Embryonic facial prominence (tissue), 1 donor: ENCODE results near the gene GRK5.
"Not testable (repeated sequence)": the region's sequence is repeated elsewhere in the genome, so short reads cannot be mapped to it uniquely, and the experiment has no call there.

Experiments used
- DNase-seq: peaks from one replicate; pipeline ENCODE4 v3.0.0-alpha.2; 2016; ENCODE audit errors: extremely low spot score

GRK5 gene

DNA sequence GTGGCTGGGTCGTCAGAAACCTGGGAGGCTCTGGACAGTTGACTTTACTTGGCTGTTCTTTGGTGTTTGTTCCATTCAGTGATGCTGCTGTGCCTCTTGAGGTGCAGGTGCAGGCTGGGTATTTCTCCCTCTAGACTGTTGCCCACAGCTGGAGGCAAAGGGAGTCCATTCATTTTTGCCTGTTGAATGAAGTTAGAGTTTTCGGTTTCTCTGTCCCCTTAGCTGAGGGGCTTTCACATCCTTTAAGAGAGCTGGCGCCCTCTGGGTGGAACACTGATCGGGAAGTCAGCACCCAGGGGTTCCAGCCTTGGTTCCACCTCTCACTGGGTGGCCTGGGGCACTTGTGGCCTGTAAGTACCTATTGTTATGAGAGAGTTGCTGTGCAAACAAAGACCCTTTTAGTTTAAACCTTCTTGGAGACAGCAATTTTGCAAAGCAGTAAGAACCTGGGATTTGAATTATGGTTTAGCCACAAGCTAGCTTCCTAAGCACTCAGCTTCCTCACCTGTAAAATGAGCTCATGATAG is 67.2 kb downstream of the GRK5 start:
- DNase-seq: no peak

- no peak for DNase-seq
Measured at GRCh38 chr10:119275085-119275484, 67.7 kb downstream of the GRK5 start.

DNA sequence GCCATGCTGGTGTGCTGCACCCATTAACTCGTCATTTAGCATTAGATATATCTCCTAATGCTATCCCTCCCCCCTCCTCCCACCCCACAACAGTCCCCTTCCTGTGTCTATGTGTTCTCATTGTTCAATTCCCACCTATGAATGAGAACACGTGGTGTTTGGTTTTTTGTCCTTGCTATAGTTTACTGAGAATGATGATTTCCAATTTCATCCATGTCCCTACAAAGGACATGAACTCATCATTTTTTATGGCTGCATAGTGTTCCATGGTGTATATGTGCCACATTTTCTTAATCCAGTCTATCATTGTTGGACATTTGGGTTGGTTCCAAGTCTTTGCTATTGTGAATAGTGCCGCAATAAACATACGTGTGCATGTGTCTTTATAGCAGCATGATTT is 68.8 kb downstream of the GRK5 start:
- DNase-seq: not testable (repeated sequence)

GRCh38 chr10:119278126-119278709 is 70.8 kb downstream of the GRK5 start:
- DNase-seq: no peak

DNA sequence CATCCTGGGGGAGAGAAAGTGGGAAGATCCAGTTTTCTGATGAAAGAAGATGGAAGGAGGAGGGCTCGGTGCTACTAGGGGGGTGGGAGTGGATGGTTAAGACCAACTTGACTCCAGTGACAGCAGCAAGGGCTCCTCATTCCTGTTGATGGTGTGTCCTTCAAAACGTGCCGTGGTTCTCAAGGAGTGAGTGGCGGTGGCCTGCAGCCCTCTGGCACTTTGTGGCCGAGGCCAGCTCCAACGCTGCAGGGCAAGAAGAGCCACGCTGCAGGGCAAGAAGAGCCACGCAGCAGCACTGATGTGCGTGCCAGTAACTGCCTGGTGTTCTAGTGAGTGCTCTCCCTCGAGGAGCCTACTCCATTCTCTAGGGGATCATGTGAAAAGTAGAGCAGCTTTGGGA is 72.1 kb downstream of the GRK5 start:
- no peak for DNase-seq

- no peak for DNase-seq
Measured at GRCh38 chr10:119281581-119282071, 74.3 kb downstream of the GRK5 start.

DNA sequence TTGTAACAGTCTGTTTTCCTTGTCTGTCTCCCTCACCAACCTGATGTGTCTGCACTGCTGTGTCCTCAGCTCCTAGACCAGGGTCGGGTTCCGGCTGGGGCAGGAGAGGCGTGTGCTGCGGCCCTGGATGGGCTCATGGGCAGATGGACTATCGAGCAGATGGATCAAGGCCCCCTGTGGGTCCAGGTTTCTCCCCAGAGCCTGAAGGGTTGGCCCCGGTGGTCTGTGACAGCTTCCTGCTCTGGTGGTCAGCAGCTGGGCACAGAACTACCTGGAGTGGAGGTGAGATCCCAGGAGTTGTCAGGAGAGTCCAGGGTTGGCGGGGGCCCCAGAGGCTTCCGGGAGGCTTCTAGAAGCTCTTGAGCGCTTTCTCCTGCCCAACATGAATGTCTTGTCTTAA is 75.1 kb downstream of the GRK5 start:
- DNase-seq: no peak

DNA sequence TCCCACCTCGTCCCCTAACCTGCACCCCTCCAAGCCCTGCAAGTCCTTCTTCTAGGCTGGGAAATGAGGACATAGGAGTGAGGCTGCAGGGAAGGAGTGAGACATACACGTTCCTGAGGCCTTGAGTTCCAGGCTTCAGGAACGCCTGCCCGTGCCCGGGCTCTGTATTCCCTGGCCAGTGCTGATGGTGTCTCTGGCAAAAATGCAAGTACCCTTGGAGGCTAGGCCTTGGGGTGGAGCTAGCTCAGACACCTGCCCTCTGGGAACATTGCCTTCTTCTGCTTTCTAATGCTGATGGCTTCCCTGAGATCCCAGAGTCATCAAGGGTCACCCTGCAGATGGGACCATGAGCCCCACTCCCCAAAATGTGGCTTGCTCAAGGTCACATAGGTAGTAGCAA is 76.0 kb downstream of the GRK5 start:
- DNase-seq: no peak

DNA sequence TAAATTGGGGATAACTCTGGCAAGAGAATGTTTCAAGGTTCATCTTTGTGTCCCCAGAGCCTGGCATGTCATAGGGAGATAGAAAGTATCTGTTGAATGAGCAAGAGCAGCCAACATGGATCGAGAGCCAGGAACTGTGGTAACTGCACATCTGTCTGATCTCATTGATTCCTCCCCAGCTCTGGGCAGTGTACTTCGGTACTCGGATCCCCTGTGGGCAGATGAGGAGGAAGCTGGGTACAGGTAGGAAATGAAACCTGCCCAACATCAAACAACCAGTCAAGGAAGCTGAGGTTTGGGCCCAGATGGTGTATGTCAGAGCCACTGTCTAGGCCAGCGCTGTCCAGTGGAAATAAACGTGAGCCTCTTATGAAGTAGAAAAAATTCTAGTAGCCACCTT is 76.4 kb downstream of the GRK5 start:
- no peak for DNase-seq

DNA sequence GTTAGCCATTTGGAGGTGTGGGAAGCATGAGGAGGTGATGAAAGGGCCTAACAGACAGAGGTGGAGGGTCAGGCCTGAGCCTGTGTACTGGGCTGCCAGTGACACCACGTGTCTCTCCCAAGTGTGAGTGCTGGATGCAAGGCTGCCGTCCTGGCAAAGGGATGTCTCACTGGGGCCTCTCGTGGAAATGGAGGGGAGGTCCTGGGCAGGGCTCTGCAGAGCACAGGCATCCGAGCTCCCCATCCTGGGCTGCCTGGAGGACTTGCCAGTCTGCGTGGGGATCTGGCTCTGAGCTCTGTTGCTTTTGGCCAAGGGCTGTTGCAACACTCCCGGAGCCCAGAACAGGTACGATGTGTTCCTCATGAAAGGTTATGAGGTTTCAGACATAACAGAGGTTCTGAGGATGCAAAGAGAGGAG is 77.3 kb downstream of the GRK5 start:
- DNase-seq: no peak

DNA sequence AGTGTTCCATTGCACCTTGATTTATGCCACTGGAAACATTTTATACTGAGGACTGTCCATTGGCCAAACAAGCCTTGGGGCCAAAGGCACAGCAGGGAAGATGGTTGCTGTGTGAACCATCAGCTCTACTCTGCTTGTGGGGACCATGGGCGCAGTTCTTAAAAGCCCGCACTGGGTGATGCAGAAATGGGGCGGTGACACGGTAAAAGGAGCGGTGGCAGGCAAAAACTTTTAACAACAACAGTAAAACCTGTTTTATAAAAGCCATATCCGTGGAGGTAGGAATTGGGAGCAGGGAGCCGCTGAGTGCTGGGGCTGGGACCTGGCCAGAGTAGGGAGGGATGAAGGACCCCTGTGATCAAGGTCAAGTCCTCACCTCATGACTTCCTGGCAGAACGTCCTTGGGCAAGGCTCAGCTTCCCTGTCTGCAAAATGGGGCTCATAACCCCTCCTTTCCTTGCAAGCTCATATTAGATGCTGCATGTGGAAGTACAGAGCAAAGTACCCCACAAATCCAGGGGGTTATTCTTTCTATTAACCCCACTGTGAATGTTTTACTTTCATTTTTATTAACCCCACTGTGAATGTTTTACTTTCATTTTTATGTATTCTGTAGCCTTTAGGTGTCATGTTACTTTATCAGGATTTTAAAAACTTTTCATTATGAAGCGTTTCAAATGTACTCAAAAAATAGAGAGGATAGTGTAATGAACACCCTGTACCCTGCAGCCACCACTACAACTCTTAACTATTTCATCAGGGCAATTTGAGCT is 78.3 kb downstream of the GRK5 start:
- DNase-seq: no peak

DNA sequence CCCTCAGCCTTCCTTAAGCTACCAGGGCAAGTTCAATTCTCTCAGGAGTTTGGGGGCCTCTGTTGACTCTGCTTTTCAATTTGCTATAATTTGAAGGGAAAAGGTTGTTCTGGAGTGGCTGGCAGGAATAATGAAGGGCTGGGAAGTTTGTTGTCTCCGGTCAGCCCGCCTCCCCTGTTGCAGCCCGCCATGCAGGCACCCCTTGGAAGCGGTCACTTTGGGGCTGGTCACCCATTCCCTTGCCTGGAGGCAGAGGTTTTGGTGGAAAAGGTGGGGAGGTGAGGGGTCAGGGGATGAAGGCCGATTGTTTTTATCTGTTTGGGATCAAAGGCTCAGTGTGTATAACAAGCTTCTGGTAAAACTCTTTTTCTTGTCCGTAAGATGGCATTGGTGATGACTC is 79.1 kb downstream of the GRK5 start:
- no peak for DNase-seq

DNA sequence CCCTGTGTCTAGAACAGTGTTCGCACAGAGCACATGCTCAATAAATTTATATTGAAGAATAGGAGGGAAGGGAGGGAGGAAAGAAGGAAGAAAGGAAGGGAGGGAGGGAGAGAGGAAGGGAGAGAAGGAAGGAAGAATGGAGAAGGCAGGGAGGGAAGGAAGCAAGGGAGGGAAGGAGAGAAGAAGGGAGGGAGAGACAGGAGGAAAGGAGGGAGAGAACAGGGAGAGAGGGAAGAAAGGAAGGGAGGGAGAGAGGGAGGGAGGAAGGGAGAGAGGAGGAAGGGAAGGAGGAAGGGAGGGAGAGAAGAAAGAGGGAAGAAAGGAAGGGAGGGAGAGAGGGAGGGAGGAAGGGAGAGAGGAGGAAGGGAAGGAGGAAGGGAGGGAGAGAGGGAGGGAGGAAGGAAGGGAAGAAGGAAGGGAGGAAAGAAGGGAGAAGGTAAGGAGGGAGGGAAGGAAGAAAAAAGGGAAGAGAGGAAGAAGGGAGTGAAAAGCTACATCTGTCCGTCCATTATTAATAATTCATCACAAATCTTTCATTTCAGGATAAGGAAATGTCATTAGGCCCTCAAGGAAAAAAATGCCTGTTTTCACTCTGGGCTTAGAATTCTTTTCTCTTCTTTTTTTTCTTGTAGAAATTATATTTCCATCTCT is 79.7 kb downstream of the GRK5 start:
- no peak for DNase-seq

DNA sequence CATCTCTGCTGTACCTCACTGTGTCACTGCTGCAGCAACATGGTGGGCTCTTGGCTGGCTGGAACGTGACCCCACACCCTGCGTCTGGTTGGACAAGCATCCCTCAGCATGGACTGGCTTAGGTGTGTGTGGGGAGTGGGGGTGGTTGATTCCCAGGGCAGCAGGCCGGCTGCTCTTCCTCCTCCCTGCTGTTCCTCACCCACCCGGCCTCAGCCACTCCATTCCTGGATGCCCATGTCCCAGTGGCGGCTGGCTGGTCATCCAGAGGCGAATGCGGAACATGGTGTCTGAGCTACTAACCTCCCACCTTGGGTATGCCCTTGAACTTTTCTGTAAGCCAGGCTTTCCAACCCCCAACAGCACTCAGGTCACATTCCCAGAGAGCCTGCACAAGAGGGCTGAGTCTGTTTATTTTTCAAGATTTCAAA is 81.2 kb downstream of the GRK5 start:
- no peak for DNase-seq

GRCh38 chr10:119289227-119289920 is 82.0 kb downstream of the GRK5 start:
- DNase-seq: no peak

GRCh38 chr10:119290301-119291048 is 83.1 kb downstream of the GRK5 start:
- no peak for DNase-seq

DNA sequence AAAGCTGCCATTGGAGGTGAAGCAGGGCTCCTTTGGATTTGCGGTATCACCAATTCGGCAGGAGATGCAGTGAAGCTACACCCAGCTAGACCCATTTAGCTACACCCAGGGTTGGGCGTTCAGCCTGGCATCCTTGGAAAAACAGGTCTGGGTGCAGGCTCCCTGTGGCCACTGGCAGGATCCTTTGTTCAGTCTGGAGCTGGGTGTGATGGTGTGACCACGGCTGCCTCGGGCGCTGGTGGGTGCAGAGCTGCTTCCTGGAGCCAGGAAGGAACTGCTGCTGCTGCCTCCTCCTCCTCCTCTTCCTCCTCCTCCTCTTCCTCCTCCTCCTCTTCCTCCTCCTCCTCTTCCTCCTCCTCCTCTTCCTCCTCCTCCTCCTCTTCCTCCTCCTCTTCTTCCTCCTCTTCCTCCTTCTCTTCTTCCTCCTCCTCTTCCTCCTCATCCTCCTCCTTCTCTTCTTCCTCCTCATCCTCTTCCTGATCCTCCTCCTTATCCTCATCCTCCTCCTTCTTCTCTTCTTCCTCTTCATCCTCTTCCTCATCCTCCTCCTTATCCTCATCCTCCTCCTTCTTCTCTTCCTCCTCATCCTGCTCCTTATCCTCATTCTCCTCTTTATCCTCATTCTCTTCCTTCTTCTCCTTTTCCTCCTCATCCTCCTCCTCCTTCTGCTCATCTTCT is 84.0 kb downstream of the GRK5 start:
- no peak for DNase-seq

DNA sequence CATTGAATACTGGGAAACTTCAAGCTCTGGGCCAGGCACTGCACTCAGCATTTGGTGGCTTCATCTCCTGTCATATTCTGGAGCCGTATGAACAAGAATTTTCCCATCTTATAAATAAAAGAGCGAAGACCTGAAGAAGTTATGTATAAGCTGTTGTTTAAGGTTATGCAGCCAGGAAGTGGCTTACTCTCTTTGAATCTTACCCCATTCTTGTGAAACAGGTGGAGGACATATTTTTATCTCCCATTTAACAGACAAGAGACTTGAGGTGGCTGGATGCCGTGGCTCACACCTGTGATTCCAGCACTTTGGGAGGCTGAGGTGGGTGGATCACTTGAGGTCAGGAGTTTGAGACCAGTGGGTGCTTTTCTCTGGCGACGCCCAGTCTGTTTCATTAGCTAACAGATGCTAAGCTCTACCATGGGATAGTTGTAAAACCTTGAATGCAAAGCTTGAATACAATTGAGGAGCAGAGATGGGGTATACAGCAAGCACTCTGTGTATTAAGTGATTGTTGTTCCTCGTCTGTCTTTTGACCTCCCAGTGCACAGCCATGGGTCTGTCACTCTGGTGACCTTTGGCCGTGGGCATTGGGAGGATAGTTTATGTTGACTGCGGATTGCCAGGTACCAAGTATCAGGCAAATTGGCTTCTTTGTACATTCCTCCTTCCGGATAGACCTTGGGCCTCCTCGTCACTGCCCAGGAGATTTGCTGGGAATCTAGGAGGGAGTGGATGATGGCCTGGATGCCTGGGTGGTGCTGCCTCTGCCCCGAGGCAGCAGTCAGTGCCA is 85.8 kb downstream of the GRK5 start:
- DNase-seq: no peak

- DNase-seq: no peak
Measured at GRCh38 chr10:119296703-119297102, 89.3 kb downstream of the GRK5 start.
